Kasumi-1 (cell line): Measurements from ENCODE around the gene KCND3.

Experiments used
- DNase-seq, 2 experiments: peaks; one replicate each; lab custom pipeline; 2025; lab: John Stamatoyannopoulos, UW

KCND3 gene

DNA sequence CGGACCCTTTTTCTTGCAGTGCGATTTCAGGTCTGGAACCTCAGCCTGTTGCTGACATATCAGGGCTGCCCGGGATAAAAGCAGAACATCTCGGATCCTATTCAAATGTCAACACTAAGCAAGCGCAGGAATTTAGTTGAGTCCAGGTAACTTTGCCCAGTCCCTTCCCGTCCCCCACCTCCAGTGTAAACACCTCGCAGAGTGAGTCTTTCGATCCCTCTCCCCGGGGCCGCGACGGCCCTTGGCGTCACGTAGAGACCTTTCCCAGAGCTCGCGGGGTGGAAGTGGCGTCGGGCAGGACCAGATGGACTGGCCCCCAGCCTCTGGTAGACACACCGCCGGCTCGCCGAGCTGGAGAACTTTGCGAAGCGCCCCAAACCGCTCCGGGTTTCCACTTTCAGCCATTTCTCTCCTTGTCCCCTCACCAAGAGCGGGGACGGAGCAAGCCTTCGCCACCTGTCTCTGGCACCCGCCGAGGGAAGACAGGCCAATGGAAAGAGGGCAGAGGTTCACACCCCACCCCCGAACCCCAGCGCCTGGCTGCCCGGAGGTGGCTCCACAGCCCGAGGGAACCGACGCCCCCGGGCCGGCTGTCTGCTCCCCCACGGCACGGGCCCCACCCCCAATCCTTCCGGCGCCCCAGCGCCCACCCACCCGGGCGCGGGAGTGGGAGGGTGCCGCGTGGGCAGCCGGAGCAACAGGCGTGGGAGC lies 570 bp downstream of the KCND3 start:
- no peak for DNase-seq

DNA sequence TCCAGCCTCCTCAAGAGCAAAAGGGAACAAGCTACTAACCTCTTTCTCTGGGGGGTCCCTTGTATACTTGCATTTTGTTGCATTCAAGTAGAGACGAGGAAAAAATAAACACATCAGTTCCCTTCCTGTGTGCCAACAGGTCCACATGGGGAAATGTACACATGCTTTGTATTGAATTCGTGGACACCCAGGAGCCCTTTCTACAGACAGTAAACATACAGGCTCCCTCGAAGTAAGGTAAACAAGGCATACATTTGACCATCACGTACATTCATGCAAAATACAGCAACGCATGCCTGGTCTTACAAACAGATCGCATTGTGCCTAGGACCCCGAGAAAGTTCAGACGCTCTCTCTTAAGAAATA lies 1.1 kb downstream of the KCND3 start:
- DNase-seq: no peak

DNA sequence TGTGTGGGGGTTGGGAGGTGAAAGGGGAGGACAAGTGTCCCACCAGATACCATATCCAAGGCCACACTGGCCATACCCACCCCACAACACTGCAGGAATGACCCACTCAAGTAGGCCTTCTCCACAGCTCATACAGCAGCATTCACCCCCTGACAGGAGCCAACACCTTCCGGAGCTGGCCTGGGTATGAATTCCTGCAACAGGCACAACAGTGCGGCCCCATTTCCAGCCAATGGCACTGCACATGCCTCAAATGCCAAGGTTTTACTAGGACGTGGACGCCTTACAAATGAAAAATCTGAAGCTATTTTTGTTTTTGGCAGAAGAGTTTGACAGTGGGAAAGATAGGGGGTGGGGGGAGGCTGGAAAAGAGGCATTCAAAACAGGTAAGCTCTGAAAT lies 2.0 kb downstream of the KCND3 start:
- DNase-seq: no peak

DNA sequence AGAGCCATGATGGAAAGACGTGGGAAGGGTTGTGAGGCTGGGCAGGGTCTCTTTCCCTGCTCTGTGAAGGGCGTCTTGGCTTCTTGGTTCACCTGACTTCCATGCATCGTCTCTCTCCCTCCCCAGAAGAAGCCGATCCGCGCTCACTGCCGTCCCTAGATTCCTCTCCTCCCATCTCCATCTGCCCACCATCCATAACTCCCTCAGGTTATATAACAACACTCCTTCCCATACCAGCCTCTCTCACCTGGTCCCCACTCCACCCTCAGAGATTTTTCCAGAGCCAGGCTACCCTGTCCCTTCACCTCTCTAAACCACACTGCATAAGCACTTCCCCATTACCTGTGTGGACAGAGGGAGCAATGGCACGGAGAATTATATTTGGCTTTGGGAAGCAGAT lies 6.0 kb downstream of the KCND3 start:
- no peak for DNase-seq

- DNase-seq: no peak
Observed at GRCh38 chr1:111982428-111982827, 7.0 kb downstream of the KCND3 start.

DNA sequence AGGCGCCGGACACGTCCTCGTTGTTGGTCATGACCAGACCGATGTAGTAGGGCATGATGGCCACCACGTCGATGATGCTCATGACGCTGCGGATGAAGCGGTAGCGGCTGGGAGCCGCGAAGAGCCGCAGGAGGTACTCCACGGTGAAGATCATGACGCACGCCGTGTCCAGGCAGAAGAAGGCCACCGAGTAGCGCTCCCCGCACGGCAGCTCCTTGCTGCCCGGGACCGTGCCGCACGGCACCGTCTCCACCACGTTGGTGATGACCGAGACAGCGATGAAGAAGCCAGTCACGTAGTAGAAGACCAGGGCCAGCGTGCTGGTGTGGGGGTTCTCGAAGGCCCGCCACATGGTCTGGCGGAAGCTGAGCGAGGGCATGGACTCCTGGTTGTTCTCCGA lies 7.6 kb downstream of the KCND3 start:
- no peak for DNase-seq

- no peak for DNase-seq
Observed at GRCh38 chr1:111981090-111981489, 8.4 kb downstream of the KCND3 start.

DNA sequence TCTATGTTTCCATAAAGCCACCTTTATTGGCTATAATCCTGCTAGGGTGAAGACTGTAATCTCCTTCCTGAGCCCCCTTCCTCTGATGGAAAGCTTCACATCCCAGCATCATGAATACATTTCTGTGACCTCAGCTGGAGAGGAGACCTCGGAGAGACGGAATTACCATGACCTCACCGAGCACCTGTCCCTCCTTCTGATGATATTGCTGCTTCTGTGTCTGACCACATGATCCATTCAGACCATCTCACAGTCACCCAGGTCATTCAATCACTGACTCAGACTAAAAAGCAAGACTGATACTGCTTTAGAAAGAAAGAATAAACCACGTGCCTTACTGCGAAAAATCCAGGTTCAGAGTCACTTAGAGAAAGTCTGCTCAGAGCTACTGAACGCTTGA lies 8.8 kb downstream of the KCND3 start:
- DNase-seq: no peak

DNA sequence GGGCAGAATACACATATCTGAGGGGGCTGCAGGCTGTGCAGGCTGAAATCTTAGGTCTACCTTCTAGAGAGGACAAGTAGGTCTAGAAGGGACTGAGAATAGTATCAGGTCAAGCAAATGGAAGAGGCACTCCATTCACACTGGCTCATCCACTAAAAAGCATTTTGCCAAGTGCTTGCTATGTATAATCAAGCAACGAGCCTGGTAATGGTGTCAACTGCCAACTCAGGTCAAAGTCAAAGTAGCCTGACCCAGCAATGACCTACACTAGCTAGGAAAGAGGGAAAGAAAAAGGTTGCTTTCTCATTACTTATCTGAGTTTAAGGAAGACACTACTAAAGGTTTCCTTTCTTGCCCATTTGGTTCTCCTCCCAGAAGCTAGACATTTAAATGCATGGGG lies 10.8 kb downstream of the KCND3 start:
- DNase-seq: no peak

DNA sequence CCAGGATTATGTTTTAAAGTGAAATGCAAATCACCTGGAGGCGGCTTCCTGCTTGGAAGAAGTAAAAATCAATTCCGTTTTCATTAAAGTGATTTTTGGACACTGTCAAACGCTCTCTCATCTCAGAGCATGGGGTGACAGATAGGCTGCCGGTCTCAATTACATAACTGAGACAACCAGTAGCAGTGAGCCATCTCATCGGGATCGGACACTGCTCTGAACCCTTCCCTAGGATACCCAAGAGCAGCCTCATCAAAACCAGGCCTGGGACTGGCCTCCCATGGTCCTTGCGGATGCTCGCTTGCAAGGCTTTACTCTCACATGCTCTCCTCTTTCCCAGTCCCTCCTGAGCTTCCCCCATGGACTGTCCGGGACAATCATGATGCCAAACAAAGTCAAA lies 12.1 kb downstream of the KCND3 start:
- DNase-seq: no peak

- no peak for DNase-seq
Observed at GRCh38 chr1:111976842-111977241, 12.6 kb downstream of the KCND3 start.

DNA sequence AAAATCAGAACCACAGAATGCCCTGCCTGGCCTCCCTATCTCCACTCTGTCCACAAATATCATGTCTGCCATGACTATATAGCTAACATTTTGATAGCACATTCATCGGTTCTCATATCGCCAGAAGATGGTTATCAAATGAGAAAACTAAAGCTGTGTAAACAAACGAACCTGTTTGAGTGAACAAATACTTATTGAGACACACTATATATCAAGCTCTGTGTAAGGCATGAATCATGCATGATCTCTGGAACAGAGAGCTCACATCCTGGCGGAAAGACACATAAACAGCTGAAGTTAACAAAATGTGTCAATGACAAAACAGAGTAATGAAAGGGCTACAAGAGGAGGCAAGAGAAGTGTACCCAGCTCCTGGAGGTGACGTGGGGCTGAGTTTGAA lies 13.1 kb downstream of the KCND3 start:
- no peak for DNase-seq

GRCh38 chr1:111973150-111973790 lies 16.2 kb downstream of the KCND3 start:
- no peak for DNase-seq

- no peak for DNase-seq
Observed at GRCh38 chr1:111971396-111971795, 18.1 kb downstream of the KCND3 start.

- no peak for DNase-seq
Observed at GRCh38 chr1:111968511-111968910, 21.0 kb downstream of the KCND3 start.

- no peak for DNase-seq
Observed at GRCh38 chr1:111967886-111968285, 21.6 kb downstream of the KCND3 start.

DNA sequence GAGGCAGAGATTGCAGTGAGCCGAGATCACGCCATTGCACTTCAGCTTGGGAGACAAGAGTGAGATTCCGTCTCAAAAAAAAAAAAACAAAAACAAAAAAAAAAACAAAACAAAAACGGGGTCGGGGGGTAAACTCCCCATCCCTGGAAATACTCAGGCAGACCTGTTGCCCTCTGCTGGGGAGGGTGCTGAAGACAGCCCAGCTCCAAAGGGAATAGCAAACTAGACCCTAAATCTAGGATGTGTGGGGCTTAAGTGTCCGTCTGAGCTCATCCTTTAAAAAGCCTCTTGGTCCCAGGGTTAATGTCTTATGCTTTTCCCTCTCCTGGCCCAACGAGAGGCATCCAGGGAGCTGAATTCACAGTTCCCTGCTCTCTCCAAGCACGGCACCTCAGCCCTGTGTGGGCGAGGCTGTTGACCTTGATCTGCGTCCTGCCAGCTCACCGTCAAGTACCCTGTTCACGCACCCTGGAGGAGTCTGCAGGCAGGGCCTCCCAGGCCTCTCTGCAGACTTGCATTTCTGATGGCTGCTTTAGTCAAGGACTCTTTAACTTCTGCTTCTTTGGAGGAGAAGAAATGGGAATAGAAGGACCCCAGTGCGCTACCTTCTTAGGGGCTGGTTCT lies 22.3 kb downstream of the KCND3 start:
- DNase-seq: no peak

GRCh38 chr1:111965781-111966443 lies 23.6 kb downstream of the KCND3 start:
- no peak for DNase-seq

GRCh38 chr1:111963985-111964738 lies 25.3 kb downstream of the KCND3 start:
- no peak for DNase-seq

DNA sequence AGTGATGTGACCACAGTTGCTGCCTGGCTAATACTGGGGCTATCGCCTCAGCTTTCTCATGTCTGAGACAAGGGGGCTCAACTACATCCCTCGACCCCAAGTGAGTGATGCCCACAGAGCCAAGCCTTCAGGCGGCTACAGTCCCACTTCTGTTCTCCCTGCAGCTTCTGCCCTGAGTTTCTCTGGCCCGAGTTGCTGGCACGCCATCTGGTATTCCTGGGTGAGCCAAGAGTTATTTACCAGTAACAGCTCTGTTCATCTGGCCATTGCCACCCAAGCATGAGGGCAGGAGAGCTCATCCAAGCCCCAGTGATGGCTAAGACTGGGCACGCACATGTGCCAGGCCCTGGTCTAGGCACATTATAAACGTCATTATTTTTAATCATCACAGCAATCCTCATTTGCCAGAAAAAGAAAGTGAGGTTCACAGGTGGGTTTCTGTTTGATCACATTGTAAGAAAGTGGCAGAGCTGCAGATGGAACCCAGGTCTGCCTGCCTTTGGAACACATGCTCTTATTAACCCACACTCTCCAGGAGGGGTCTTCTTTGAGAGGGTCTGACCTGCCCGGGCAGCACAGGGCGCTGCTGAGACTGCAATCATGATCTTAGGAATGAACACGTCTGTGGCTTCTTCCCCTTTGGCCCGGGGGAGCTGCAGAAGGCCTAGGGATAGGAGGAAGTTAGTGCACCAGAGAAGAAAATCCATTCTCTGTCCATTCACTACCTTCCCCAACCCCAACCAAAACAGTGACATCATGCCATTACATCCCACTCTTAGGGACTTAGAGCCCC lies 27.5 kb downstream of the KCND3 start:
- DNase-seq: no peak

- DNase-seq: no peak
Observed at GRCh38 chr1:111961016-111961415, 28.5 kb downstream of the KCND3 start.

- DNase-seq: no peak
Observed at GRCh38 chr1:111959436-111959835, 30.0 kb downstream of the KCND3 start.
